HG03103 (cell line): Measurements from ENCODE around the gene RPL15.
"Not testable (repeated sequence)": the region's sequence is repeated elsewhere in the genome, so short reads cannot be mapped to it uniquely, and the experiment has no call there.

Source experiments
- ATAC-seq: cut with Tn5 transposase; IDR thresholded peaks from one replicate; pipeline ENCODE4 v1.9.1; 2021; ENCODE audit warnings: low read depth; ENCODE audit not compliant: unreplicated experiment

The RPL15 gene

GRCh38 chr3:23888617-23889228 is 28.2 kb upstream of the RPL15 start:
- ATAC-seq = no peak

DNA sequence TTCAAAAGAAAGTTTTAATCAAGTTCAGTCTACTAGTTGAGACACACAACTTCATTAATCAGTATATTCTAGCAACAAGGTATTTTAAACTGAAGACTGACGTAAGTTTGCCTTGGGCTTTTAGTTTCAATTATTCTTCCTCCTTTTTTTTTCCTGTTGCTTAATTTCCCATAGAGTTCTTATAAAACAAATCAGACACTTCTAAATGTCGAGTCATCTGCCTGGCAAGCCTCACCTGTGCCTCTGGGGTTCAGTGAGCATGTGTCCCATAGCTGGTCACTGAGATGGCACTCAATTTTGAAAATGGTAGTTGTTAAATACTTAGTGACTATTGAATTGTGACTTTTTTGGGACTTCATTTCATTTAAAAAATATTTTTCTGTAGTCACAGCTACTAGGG is 27.5 kb upstream of the RPL15 start:
- ATAC-seq = no peak

GRCh38 chr3:23889950-23890349 is 27.0 kb upstream of the RPL15 start:
- ATAC-seq = no peak

DNA sequence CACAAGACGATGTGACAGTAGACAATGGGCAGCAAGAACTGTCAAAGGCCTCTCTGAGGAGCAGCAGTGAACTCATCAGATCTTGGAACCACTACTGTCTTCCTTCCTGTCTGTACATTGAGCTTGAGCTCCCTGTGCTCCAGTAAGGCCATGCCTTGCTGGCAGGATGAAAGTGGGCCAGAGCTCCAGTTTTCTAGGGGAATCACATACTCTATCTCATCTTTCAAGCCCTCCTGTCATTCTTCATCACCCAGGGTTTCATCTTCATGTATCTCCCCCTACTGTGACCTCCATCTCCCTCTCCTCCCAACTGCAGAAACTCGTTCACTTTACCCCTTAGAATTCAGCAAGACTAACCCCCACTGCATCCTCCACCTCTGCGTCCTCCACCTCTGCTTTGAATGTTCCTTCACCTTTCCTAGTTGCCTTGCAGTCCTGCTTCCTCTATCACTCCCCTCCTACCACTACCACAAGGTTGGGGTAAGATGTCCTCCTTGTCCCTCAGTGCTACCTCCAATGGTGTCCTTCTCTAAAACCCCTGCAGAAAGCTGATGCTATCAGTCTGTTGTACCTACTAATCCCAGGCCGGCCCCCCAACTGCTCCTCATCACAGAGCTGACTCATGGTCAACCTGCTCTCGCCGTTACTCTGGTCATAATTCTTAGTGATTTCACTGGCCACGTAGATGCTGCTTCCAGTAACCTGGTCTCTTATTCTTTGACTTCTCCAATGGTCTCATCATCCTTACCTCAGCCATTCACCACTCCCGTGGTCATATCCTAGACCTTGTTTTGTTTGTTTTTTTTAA is 22.5 kb upstream of the RPL15 start:
- no peak for ATAC-seq

DNA sequence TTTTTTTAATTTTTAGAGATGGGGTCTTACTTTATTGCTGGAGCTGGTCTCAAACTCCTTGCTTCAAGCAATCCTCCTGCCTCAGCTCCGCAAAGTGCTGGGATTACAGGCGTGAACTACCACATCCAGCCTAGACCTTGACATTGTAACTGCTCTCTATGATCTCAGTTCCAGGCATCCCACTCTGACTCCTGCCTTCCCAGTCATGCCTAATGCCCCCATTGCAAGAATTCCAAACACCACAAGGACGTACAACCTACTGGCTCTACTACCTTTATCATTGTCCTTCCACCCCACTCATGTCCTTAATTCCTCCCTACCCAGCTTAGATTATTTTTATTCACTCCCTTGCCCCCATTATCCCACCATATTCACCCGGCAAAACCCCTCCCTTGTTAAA is 21.8 kb upstream of the RPL15 start:
- ATAC-seq = no peak

DNA sequence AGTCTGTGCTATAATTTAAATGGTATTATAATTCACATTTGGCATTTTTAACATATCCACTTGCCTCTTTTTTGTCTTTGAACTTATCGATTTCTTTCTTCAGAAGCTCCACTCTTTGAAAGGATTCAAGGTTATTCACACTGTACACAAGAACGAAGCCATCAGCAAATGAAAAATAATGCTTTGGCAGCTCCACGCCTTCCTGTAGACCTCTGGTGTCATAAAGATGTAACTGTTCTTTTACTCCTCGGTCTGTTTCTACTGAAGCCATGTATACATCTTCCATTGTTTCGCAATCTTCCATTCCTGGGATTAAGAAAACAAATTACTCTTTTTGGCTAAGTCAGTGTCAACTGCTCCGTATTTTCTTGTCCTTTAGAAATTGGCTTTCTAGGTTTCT is 16.2 kb upstream of the RPL15 start:
- ATAC-seq = no peak

DNA sequence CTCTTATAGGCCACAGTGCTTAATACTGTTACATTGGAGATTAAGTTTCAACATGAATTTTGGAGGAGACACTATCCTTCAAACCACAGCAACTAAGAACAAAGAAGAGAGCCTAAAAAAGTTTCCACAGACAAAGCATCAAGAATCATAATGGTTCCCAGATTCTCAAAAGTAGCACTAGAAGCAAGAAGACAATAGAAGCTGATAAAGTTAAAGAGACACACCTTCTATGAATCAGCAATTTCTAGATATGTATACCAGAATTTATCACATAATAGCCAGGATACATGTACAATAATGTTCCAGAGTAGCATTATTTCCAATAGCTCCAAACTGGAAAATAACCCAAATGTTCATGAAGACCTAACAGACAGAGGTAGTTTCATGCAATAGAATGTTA is 12.4 kb upstream of the RPL15 start:
- ATAC-seq = no peak

DNA sequence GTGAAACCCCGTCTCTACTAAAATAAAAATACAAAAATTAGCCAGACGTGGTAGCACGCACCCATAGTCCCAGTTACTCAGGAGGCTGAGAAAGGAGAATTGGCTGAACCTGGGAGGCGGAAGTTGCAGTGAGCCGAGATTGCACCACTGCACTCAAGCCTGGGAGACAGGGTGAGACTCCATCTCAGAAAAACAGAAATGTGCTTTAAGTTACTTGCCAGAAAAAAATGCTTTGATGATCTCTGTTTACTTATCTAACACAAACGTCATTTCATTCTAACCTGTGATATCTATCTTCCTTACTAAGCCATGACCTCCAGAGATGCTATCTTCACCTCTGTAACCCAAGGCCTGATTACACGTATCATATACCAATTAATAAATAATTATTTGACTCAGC is 7.6 kb upstream of the RPL15 start:
- no peak for ATAC-seq

DNA sequence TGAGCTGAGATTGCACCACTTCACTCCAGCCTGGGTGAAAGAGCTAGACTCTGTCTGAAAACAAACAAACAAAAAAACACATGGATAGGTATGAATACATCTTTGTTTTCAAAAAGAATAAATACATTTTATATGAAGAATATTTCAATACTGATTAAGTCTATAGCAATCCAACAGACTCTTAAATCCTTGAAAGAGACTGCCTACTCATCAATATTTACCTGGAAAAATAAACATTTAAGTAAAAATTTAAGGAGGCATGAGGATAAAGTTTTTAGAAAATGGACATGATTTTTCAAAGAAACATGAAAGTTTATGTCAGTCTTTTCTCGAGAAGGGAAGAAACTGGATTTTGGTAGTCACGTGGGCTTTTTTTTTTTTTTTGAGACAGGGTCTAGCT is 5.5 kb upstream of the RPL15 start:
- no peak for ATAC-seq

GRCh38 chr3:23912335-23912734 is 4.6 kb upstream of the RPL15 start:
- ATAC-seq = not testable (repeated sequence)

DNA sequence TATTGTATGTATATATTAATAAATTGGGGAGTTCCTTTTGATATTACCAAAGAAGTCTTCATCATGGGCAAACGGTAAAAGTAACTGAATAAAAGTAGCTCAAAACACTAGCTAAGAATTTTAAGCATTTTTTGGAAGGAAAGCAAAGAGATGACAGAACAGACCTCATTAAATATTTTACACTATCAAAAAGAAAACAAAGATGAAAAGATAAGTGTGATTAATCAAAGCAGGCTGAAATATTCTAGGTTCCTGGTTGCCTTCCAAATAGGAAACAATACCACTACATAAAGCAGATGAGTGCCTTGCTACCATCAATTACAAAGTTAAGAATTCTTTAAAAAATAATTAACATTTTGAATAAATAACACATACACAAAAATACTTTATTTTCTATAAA is 3.8 kb upstream of the RPL15 start:
- no peak for ATAC-seq

GRCh38 chr3:23913873-23914743 is 2.8 kb upstream of the RPL15 start:
- ATAC-seq = no peak

DNA sequence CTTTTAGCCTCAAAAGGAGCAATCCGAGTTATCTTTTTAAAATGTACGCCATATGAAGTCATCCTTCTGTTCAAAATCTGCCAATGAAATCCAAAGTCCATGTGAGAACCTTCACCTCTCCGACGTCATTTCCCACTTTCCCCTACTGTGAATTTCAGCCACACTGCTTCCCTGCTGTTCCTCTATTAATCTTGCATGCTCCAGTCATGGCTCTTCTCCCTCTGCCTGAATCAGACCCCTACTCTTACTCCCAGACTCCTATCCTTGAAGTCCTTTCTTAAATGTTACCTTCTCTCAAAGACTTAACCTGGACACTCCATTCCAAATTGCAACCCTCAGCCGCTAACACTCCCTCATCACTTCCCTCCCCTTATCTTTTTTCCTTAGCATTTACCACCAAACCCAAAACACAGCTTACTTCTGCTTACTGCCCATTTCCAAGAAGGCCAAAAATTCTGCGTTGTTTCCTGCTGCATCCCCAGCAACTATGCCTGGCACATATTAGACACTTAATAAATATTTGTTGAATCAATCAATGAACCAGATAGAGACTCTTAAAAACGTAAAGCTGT is 1.3 kb upstream of the RPL15 start:
- ATAC-seq = no peak

- peak; percentile 34 for ATAC-seq
These were observed 613 bp upstream of the RPL15 start for GRCh38 chr3:23916152-23916885.

- ATAC-seq = not testable (repeated sequence)
These were observed 859 bp downstream of the RPL15 start for GRCh38 chr3:23917679-23918303.

GRCh38 chr3:23918331-23918730 is 1.4 kb downstream of the RPL15 start:
- ATAC-seq = not testable (repeated sequence)

GRCh38 chr3:23919628-23920027 is 2.7 kb downstream of the RPL15 start:
- ATAC-seq = no peak

DNA sequence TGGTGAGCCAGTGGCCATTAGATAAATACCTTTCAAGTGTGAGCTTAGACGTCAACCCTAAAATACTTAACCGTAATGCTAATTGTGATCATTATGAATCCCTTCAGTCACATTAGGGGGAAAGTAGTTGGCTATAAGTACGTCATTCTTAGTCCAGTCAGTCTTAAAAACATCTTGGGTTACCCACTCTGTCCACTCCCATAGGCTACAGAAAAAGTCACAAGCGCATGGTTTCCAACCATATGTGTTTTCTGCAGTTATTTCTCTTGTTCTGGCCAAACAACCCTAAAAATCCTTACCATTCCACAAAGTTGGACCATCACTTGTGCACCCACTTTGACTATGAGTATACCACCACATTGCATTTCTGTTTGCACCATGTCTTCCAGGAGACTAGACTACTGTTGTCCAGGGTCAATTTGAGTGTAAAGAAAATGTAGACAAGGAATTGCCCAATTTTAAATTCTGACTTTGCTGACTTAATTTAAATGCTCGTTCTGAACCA is 3.3 kb downstream of the RPL15 start:
- ATAC-seq = no peak

DNA sequence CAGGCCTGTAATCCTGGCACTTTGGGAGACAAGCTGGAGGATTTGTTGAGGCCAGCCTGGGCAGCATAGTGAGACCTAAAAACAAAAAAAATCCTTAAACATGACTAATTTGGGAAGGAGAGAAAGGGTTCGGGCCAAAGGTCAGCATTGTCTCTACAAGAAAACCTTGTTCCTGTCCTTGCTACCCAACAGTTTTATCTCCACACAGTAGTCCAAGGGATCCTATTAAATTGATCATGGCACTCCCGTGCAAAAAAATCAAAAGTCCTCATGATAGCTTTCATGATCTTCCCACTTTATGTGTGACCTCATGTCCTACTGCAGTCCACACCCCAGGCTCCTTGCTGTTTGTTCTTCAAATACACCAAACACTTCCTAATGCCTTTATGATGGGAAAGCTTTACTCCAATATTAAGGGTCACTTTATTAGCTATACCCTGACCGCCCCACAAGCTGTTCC is 4.2 kb downstream of the RPL15 start:
- no peak for ATAC-seq

GRCh38 chr3:23923786-23924185 is 6.9 kb downstream of the RPL15 start:
- ATAC-seq = no peak
